Fibroblast of pulmonary artery (primary cell): Measurements from ENCODE around the gene A2M.

ENCODE experiments used
- DNase-seq: peaks from one replicate; pipeline ENCODE4 v3.0.0-alpha.2; 2010; ENCODE audit warnings: low read depth
- H3K4me3 ChIP-seq: replicated peaks from 2 replicates; pipeline ENCODE4 v1.5.1; 2011; ENCODE audit warnings: low read depth, mild to moderate bottlenecking, control low read depth, low read length, moderate library complexity
- TF ChIP-seq, protein P1 (sequence below): IDR thresholded peaks from 2 replicates; pipeline ENCODE4 v1.5.1; 2011; ENCODE audit warnings: mild to moderate bottlenecking, control low read depth, low read length, inconsistent platforms; ENCODE audit errors: missing control alignments

Gene A2M

GRCh38 chr12:9090220-9090619 is 25.5 kb downstream of the A2M start:
- no peak for DNase-seq
- no peak overlapping the region for H3K4me3 ChIP-seq
- TF ChIP-seq, protein P1, sequence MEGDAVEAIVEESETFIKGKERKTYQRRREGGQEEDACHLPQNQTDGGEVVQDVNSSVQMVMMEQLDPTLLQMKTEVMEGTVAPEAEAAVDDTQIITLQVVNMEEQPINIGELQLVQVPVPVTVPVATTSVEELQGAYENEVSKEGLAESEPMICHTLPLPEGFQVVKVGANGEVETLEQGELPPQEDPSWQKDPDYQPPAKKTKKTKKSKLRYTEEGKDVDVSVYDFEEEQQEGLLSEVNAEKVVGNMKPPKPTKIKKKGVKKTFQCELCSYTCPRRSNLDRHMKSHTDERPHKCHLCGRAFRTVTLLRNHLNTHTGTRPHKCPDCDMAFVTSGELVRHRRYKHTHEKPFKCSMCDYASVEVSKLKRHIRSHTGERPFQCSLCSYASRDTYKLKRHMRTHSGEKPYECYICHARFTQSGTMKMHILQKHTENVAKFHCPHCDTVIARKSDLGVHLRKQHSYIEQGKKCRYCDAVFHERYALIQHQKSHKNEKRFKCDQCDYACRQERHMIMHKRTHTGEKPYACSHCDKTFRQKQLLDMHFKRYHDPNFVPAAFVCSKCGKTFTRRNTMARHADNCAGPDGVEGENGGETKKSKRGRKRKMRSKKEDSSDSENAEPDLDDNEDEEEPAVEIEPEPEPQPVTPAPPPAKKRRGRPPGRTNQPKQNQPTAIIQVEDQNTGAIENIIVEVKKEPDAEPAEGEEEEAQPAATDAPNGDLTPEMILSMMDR: no peak

- TF ChIP-seq, protein P1: no peak
- no peak for DNase-seq
- H3K4me3 ChIP-seq: no peak overlapping the region
Measured at GRCh38 chr12:9087087-9087835, 28.5 kb downstream of the A2M start.

GRCh38 chr12:9086087-9086486 is 29.6 kb downstream of the A2M start:
- no peak overlapping the region for H3K4me3 ChIP-seq
- DNase-seq: no peak
- TF ChIP-seq, protein P1: no peak

DNA sequence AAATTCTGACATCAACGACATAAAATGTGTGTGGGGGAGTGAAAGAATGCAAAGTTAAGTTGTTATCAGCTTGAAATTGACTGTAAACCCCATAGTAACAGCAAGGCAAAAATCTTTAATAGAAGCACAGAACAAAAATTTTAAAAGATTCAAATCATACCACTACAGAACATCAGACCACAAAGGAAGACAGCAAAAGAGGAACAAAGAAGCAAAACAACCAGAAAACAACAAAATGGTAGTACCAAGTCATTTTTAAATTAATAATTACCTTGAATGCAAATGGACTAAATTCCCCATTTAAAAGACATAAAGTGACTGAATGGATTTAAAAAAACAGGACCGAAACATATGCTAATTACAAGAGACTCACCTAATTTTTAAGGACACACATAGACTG is 31.3 kb downstream of the A2M start:
- TF ChIP-seq, protein P1: no peak
- no peak for DNase-seq
- no peak overlapping the region for H3K4me3 ChIP-seq

GRCh38 chr12:9083793-9084192 is 31.9 kb downstream of the A2M start:
- no peak for DNase-seq
- TF ChIP-seq, protein P1: no peak
- no peak overlapping the region for H3K4me3 ChIP-seq

GRCh38 chr12:9081667-9082427 is 33.9 kb downstream of the A2M start:
- TF ChIP-seq, protein P1: no peak
- DNase-seq: no peak
- no peak overlapping the region for H3K4me3 ChIP-seq
